DMS 273 (cell line): ENCODE data around the gene KCNQ4.

Source experiments
- DNase-seq: peaks from one replicate; lab custom pipeline; 2025; ENCODE audit not compliant: unreplicated experiment; lab: John Stamatoyannopoulos, UW

Gene KCNQ4

DNA sequence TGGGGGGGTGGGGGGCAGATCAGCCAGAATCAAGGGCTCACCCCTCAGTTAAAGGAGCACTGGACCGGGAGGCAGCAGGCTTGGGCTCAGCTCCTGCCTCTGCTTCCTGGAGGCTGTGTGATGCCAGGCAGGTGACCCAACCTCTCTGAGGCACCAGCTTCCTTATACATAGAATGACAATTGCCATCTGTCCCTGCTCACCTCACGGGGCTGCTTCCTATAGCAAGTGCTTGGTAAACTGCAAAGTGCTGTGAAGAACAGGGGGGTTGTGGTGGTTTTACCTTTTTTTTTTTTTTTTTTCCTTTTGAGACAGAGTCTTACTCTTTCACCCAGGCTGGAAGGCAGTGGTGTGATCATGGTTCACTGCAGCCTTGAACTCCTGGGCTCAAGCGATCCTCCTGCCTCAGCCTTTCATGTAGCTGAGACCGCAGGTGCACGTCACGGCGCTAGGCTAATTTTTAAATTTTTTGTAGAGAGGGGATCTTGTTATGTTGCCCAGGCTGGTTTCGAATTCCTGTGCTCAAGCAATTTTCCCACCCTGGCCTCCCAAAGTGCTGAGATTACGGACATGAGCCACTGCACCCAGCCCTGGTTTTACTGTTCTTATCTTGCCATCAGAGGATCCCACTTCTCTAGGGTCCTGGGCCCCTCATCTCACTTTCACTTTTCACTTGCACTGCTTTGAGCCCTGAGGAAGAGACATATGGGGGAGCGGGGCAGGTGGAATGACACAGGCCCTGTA lies 11.6 kb downstream of the KCNQ4 start:
- no peak for DNase-seq

DNA sequence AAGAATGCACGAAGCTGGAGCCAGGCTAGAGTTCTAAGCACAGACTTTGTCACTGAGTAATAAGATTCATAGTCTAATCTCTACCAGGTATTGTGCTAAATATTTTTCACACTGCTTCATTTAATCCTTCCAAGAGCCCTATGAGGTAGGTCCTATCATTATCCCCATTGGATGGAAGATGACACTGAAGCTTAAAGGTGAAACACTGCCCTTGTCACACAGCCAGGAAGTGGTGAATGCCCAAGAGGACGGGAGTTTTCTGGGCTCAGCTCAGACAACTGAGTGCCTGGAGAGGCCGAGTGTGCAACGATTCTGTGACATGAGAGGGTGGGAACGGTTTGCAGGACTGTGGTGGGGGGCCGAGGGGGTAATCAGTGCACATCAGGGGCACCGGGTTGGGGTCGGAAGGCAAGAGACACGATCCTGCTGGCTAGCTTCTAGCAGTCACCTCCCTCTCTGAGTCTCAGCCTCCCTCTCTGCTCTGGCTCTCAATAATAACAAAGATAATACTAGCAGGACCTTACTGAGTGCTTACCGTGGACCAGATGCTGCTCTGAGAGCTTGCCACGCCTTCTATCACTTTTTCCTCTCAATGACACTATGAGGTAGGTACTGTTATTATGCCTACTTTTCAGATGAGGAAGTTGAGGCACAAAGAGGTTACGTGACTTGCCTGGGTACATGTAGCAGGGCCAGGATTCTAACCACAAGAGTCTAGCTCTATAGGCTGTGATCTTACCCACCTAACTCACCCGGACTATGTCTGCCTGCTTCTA lies 12.4 kb downstream of the KCNQ4 start:
- no peak for DNase-seq

DNA sequence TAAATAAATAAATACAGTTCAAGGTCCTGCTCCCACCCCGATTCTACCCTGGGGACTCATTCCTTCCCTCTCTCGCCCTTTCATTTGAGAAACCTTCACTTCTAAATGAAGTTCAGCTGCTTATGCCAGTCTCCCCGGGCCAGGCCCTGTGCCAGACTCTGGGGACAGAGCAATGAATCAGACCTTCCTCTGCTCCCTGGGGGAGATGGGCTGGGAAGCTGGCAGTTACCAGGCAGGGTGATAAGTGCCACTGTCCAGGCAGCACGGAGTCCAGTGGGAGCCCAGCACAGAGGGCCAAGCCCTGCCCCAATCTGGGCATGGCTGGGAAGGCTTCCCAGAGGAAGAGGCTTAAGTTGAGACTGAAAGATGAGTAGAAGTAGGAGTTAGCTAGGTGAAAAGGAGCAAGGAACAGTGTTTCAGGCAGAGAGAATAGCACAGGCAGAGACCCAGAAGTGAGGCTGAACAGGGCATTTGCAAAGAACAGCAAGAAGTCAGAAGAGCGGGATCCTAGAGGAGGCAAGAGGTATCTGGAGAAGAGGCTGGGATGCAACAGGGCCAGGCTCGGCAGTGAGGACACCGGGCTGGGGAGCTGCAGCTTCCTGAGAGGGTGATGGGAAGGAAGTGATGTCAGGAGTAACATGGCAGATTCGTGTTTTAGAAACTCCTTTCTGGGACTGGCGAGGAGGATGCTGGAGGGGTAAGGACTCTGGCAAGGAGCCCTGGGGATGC lies 13.5 kb downstream of the KCNQ4 start:
- peak; percentile 88 for DNase-seq

DNA sequence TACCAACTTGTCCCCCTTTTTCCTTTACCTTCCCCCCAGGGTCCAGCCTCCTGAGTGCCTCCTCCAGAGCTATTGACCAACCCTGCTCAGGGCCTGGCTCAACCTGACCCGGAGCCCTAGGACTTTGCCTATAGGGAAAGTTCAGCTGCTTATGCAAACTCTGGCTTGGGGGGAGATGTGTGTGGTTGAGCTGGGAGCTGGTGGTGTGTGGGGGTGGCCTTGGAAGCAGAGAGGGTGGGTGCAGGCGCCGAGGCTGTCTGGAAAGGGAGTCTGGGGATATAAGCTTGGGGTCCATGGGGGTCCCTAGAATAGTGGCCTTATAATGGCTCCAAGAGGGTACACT lies 14.1 kb downstream of the KCNQ4 start:
- DNase-seq, result no peak

DNA sequence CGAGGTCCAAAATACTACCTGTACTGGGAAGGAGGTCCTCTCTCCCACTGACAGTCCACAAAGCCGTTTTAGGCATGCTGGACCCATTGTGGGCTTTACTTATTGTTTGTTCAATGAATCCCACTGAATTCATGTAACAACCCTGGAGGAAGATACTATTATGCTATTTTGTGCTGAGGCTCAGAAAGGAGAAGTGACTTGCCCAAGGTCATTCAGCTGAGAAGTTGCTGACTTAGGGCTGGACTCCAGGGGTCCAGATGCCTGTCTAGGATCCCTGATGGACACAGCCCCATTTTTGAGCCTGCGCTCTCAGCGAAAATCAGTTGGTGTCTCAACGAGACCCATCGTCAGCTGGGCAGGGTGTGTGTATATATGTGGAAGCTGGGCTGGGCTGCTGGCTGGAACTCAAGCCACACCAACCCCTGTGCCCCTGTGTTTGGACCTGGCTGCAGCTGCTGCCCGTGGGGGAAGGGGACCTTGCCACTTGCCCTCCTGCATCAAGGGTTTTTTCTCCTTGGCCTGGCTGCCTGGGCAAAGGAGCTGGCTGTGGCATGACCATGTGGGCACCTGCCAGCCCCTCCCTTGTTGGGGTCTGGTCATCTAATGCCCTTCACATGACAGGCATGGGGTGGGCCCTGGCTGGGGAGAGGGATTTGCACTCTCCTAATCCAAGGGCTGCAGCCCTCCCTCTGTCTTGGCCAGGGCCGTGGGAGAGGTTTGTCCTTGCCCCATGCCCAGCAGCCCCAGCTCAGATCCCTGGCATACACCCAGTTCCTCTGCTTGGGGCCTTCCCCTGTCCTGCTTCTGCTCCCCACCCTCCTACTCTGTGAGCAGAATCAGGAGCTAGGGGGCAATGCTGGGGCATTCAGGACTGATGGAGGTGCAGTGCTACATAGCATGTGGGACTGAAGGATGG lies 15.0 kb downstream of the KCNQ4 start:
- peak; percentile 93 for DNase-seq

DNA sequence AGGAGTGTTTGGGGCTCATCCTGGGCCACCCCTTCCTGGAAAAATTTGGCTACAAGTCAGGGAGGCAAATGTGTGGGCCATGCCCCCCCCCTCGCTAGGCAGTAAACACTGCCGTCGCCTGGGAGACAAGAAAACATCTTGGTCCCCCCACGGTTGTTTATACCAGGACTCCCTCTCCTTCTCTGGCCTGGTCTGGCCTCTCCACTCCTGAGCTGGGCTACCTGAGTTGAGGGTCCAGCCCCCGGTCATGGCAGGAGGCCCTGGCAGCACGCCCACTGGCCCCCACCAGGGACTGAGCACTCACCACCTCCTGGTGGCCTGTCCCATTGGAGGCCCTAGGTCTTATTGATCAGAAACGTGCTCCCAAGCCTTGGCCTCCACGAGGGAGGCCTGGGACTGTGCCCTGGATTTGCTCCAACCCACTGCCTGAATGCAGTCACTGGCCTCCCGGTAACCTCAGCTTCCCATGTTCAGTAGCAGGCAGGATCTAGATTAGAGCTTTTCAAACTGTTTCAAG lies 15.8 kb downstream of the KCNQ4 start:
- peak; percentile 93 for DNase-seq

DNA sequence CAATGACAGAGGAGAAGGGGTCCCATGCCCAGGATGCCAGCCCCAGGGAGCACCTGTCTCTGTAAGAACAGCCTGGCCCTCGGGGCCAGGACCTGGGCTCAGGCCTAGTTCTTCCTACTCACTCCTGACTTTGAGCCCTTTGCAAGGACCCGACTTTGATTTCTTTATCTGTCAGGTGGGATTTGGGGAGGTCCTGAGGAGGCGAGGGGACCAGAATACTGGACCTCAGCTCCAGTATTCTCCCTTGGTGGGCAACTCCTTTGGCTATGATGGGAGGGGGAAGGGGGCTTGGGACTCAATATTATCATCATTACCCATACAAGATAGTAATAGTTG lies 18.1 kb downstream of the KCNQ4 start:
- DNase-seq, result no peak

DNA sequence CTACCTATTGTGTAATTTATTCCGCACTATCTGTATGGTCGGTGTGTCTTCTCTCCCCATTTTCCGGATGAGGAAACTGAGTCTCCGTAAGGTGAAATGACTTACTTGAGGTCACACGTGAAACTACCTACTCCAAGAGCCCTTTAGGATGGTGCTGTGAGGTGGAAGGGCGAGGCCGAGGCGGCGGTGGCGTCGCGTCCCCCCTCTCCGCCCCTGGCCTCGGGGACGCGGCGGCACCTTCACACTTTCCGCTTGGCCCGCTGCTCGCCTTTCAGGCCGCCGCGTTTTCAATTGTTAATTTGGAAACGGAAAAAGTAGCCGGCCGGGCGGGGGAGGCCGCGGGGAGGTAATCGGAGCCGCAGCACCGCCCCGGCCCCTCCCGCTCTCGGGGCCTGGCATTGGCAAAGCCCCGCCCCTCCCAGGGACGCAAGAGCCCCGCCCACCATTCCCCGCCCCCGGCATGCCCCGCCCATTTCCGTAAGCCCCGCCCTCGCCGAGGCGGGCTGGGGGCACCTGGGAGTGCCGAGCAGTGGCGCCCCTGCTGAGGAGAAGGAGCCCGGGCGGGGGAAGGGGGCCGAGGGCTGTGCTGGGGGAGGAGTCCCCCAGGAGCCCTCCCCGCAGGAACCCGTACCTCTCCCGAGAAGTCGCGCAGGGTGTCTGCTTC lies 18.6 kb downstream of the KCNQ4 start:
- DNase-seq, result peak; percentile 99

DNA sequence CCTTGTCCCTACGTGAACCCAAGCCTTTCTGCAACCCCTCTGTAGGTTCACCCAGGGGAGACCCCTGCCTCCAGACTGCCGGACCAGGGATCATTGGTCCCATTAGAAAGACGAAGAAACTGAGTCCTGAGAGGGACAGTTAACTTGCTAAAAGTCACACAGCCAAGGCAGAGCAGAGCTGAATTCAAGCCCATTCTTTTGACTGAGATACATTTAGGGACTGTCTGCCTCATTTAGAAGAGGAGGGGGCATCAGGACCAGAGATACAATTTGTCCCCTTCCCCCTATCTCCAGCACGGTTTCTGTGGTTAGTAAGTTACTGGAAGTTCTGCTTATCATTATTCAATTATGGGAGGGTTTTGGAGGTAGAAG lies 19.1 kb downstream of the KCNQ4 start:
- DNase-seq, result no peak

DNA sequence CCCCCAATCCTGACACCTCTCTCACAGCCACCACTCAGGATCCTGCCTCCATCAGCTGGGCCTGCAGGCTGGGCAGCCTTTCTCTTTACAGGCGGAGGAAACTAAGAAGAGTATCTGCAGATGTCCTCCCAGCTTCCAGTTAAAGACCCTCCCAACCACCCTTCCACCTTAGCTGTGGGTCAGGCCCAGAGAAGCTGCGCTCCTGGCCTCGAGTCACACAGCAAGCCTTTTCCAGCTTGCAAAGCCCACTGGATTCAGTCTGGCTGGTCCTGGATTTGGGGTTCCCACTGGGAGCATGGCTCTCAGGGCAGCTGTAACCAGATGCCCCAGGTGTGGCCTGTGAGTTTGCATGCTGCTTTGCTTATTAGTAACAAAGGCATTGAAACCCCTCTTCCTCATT lies 19.9 kb downstream of the KCNQ4 start:
- DNase-seq, result no peak

DNA sequence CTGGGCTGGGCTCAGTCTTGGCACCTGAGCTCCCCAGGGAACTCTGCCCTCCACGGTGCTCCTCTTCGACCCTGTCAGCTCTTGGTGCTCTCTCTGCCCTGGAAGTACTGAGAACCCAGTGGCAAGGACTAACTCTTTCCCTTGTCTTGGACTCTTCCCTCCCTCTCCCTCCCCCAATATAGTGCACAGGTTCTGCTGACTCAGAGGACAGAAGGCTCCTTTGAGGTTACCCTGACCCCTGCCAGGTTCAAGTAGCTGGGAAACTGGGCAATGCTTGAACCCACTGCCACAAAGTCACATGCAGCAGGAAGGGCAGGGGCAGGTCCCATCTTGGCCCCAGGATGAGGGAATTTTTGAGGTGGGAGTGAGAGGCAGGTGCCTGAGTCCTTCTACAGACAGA lies 20.3 kb downstream of the KCNQ4 start:
- DNase-seq, result no peak

DNA sequence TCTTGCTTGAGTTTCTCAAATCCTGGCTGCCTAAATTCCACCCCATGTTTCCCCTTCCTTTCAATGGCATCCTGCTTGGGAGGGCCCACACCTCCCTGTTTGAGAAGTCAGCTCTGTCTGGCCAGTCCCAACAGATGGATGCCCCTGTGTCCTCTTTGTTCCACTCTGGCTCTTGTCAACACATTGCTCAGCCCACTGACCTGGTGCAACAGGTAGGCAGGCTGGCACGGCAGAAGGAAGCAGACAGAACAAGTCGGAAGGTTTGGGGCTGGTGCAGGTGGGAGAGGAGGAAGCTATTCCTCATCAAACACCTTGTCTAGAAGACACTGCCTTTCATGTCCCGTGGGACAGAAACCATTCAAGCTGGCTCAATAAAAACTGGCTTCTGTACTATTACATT lies 22.7 kb downstream of the KCNQ4 start:
- no peak for DNase-seq

DNA sequence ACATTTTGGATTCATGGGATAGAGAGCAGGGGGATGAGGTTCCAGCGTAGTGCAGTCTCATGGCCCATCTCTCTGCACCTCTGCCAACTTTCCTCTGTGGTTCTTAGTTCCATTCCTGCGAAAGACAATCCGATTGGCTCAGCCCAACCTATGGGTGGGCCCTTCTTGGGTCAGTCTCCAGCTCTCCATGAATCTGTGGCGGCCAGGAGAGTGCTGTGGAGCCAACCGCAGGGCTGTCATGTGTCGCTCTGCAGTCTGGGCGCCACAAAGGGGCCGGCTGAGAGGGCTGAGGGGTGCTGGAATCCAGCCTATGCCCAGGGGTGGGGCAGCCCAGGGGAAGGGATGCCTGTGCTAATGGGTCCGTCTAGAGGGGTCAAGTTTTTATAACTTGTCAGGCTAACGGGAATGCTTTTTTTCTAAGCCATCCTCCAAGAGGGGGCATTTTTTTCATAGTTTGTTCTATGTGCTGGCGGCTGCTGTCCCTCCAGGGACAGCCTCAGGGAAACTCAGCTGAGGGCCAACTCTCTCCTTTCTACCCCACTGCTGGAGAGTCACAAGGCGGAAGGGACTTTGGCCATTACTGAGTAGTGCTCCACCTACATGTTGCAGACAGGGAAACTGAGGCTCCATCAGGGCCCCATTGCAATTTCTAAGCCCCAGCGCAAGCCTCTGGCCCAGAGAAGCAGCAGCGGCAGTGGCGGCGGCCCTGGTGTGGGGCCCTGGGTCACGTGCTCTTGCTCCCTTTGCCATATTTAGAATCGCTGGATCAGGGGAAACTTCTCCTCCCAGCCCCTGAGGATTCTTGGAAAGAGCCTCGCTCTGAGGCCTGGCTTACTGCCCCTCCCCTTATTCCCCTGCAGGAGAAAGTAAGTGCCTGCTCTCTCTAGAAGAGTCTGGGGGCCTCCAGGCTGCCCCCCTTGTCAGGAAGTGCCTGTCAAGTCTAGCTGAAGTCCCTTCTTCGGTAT lies 23.4 kb downstream of the KCNQ4 start:
- no peak for DNase-seq

DNA sequence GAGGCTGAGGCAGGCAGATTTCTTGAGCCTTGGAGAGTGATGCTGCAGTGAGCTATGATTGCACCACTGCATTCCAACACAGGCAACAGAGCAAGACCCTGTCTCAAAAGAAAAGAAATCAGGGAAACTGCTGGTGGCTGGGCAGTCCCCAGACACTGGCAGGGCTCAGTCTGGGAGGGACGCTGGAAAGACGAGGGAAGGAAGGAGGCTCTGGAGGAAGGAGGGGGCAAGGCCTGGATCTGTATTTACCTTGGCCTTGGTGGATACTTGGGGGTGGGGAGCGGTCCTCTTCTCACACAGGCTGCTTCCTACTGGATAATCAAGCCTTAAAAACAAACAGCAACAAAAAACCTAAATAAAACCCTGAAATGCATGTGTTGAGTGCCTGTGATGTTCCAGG lies 24.4 kb downstream of the KCNQ4 start:
- DNase-seq, result no peak

DNA sequence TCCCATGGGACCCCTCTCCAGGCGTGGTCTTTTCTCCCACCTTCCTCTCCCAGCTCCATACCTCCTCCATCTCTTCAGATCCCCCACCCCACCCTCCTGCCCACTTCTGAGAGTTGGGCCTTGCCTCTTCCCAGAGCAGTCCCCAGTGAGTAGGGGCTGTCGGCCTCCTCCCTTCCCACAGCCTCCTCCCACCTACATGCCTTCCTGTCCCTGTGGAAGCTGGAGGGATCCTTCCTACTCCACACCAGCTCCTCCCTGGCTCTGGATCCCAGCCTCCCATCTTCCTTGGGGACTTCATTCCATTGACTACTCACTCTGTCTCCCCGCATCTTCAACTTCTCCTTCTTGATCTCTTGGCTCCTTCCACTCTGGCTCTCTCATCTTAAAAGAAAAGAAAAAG lies 24.9 kb downstream of the KCNQ4 start:
- DNase-seq, result no peak

DNA sequence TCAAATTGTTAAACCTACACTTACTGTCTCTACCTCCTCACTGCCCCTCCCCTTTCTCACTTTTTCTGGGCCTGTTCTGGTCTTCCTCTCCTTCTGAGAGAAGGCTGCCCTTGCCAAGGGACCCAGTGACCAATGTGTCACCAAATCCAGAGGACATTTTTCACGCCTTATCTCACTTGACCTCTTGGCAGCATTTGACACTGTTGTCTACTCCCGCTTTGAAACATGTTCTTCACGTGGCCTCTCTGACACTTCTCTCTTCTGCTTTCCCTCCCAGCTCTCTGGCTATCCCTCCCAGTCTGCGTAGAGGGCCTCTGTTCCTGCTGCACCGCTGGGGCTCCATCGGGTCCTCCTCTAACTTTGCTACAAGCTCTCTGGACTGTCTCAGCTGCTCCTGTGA lies 25.3 kb downstream of the KCNQ4 start:
- no peak for DNase-seq

DNA sequence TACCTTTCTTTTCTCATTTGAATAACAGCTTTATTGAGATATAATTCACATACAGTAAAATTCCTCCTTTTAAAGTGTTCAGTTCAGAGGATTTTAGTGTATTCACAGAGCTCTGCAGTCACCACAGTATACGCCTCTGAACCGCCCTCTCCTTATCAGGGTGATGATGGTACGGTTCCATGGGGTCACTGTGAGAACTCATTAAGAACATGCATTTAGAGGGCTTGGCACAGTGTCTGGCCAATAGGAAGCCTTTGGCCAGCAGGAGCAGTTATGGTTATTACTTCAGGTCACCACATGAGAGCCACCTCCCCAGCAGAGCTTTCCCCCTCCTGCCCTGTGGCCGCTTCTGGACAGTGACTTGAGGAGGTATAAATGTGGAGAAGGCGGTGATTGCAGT lies 27.3 kb downstream of the KCNQ4 start:
- no peak for DNase-seq

DNA sequence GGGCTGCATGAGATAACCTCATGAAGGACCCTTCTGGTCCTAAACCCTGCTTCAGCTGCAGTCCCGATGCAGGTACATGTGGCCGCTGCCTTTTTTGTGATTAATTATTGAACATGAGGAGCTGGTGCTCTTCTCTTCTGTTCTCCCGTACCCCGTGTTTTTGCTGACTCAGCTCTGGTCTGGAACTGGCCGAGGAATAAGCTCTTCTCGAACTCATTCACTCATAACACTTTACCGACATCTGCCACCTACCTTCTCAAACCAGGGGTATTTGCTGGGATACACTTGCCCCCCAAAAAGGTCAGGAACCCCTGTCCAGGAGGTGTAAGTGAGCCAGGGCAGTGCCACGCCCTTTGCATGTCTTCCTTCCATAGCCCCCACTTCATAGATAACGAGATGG lies 31.8 kb downstream of the KCNQ4 start:
- DNase-seq, result no peak

DNA sequence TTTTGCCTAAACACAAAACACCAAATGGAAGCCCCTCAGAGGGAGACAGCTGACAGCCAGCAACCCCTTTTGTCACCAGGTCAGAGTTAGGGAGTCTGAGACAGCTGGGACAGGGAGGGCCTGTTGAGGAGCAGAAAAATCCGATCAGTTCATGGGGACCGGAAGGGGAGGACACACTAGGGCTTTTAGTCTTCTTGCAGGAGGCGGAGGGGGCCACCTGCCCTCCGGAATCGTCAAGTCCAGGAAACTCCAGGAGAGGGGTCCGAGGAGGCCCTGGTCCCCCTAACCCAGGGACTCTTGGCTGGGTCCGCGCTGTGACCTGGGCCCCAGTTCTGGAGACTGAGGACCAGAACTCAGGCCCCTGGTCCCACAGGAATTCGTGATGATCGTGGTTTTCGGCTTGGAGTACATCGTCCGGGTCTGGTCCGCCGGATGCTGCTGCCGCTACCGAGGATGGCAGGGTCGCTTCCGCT lies 34.2 kb downstream of the KCNQ4 start:
- no peak for DNase-seq
